ENCODE measurements around the gene ACR. TPM values are rescaled to one million over a fixed set of nuclear protein-coding genes. Genes with fewer than 3 reads are reported as not detected.
A peak's percentile ranks its signal among the peaks of the same experiment; 100 is the strongest.
"Not testable (repeated sequence)": the region's sequence is repeated elsewhere in the genome, so short reads cannot be mapped to it uniquely, and the experiment has no call there.

The ACR gene
- total and polyA plus RNA-seq, 2 of the 4 experiments (the other 2 are of a cell fraction): not detected

GRCh38 chr22:50775132-50775531, 37.1 kb downstream of the ACR start:
- H3K9me3 ChIP-seq (ENCODE audit: control insufficient read depth, insufficient read depth, low read length); H4K5ac ChIP-seq (ENCODE audit: low read depth, low read length); POLR2A ChIA-PET (ENCODE audit: unreplicated experiment); H4K91ac ChIP-seq (ENCODE audit: insufficient read depth, low read depth, low read length); H3K18ac ChIP-seq (ENCODE audit: low read depth, low read length); H3K27ac ChIP-seq (ENCODE audit: insufficient read depth, low read length); H2BK5ac ChIP-seq (ENCODE audit: low read depth, low read length, poor library complexity, severe bottlenecking); H3K23ac ChIP-seq (ENCODE audit: low read depth, low read length); H3K4me3 ChIP-seq (ENCODE audit: insufficient read depth, low read depth, low read length); H3K9ac ChIP-seq (ENCODE audit: low read depth, low read length); H2AK5ac ChIP-seq (ENCODE audit: low read depth, low read length); H3K27me3 ChIP-seq (ENCODE audit: control insufficient read depth, insufficient read depth, low read length); H3K4ac ChIP-seq (ENCODE audit: low read depth, low read length); H2AK9ac ChIP-seq (replicated peaks; ENCODE audit: low read depth, low read length, poor library complexity); dilution Hi-C loops (cut with HindIII; ENCODE audit: low sequenced_read_pairs, unreplicated experiment); H3K14ac ChIP-seq (replicated peaks; ENCODE audit: low read depth, low read length); H2BK120ac ChIP-seq (ENCODE audit: low read depth, low read length); H3K4me1 ChIP-seq (ENCODE audit: control insufficient read depth, insufficient read depth, low read length); in situ Hi-C loops (cut with MboI; ENCODE audit: low sequenced_read_pairs); H3K4me2 ChIP-seq (ENCODE audit: low read depth, low read length); BruUV-seq (replicated peaks); H3K56ac ChIP-seq (ENCODE audit: extremely low read depth, insufficient read depth, low read length); H4K20me1 ChIP-seq (ENCODE audit: insufficient read depth, low read length); H4K8ac ChIP-seq (ENCODE audit: low read depth in 2 of 2, low read length in 2 of 2); H3K9me1 ChIP-seq (ENCODE audit: insufficient read depth, low read length); H3K79me1 ChIP-seq (ENCODE audit: low read depth in 1 of 2, low read length in 2 of 2); H2BK20ac ChIP-seq (ENCODE audit: low read depth, low read length); H2BK15ac ChIP-seq (ENCODE audit: low read depth, low read length); H2AFZ ChIP-seq (replicated peaks; ENCODE audit: low read length, poor library complexity); H3K36me3 ChIP-seq (ENCODE audit: control insufficient read depth, insufficient read depth, low read length); intact Hi-C loops (cut with micrococcal nuclease): not testable (repeated sequence)
- ATAC-seq (ENCODE audit: low read depth) (peak; percentile 88), DNase-seq (peak; percentile 27)
- peak; percentile 45 for TF ChIP-seq SMC3 (IDR thresholded peaks at IDR 0.05; ENCODE audit: low read depth, low read length)
- TF ChIP-seq, protein P1, sequence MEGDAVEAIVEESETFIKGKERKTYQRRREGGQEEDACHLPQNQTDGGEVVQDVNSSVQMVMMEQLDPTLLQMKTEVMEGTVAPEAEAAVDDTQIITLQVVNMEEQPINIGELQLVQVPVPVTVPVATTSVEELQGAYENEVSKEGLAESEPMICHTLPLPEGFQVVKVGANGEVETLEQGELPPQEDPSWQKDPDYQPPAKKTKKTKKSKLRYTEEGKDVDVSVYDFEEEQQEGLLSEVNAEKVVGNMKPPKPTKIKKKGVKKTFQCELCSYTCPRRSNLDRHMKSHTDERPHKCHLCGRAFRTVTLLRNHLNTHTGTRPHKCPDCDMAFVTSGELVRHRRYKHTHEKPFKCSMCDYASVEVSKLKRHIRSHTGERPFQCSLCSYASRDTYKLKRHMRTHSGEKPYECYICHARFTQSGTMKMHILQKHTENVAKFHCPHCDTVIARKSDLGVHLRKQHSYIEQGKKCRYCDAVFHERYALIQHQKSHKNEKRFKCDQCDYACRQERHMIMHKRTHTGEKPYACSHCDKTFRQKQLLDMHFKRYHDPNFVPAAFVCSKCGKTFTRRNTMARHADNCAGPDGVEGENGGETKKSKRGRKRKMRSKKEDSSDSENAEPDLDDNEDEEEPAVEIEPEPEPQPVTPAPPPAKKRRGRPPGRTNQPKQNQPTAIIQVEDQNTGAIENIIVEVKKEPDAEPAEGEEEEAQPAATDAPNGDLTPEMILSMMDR (conservative IDR thresholded peaks at IDR 0.05; ENCODE audit: low read depth, low read length): peak; percentile 50
- TF ChIP-seq RAD21 (IDR thresholded peaks at IDR 0.05; ENCODE audit: low read length): peak; percentile 38
- WGBS, 2 experiments (ENCODE audit: extremely low coverage in 2 of 2, insufficient read length in 1 of 2): 20% methylated on average over 1 of the region's 12 CpGs; no CpG with 5 or more reads in 1 of the 2 experiments
- CTCF ChIA-PET: interaction anchor here (0.7 kb wide), 1 partner anchor 51 kb away, joined by 3 read pairs; no protein-coding TSS in a partner anchor

- WGBS, 2 experiments (ENCODE audit: extremely low coverage in 2 of 2, insufficient read length in 1 of 2): no CpG with 5 or more reads among the region's 5 CpGs
- H3K27me3 ChIP-seq (ENCODE audit: control insufficient read depth, insufficient read depth, low read length); H4K8ac ChIP-seq (ENCODE audit: low read depth in 2 of 2, low read length in 2 of 2); dilution Hi-C loops (cut with HindIII; ENCODE audit: low sequenced_read_pairs, unreplicated experiment); H3K4me3 ChIP-seq (ENCODE audit: insufficient read depth, low read depth, low read length); H4K5ac ChIP-seq (ENCODE audit: low read depth, low read length); H3K9me1 ChIP-seq (ENCODE audit: insufficient read depth, low read length); H3K27ac ChIP-seq (ENCODE audit: insufficient read depth, low read length); H2AK9ac ChIP-seq (replicated peaks; ENCODE audit: low read depth, low read length, poor library complexity); H2BK5ac ChIP-seq (ENCODE audit: low read depth, low read length, poor library complexity, severe bottlenecking); H3K14ac ChIP-seq (replicated peaks; ENCODE audit: low read depth, low read length); H2BK20ac ChIP-seq (ENCODE audit: low read depth, low read length); ATAC-seq (ENCODE audit: low read depth); intact Hi-C loops (cut with micrococcal nuclease); BruUV-seq (replicated peaks); H3K9ac ChIP-seq (ENCODE audit: low read depth, low read length); H3K4me2 ChIP-seq (ENCODE audit: low read depth, low read length); in situ Hi-C loops (cut with MboI; ENCODE audit: low sequenced_read_pairs); H2AK5ac ChIP-seq (ENCODE audit: low read depth, low read length); H3K18ac ChIP-seq (ENCODE audit: low read depth, low read length); POLR2A ChIA-PET (ENCODE audit: unreplicated experiment); H3K23ac ChIP-seq (ENCODE audit: low read depth, low read length); H3K79me1 ChIP-seq (ENCODE audit: low read depth in 1 of 2, low read length in 2 of 2); H4K20me1 ChIP-seq (ENCODE audit: insufficient read depth, low read length); H2AFZ ChIP-seq (replicated peaks; ENCODE audit: low read length, poor library complexity); H3K36me3 ChIP-seq (ENCODE audit: control insufficient read depth, insufficient read depth, low read length); DNase-seq; H3K4ac ChIP-seq (ENCODE audit: low read depth, low read length); H3K9me3 ChIP-seq (ENCODE audit: control insufficient read depth, insufficient read depth, low read length); H2BK120ac ChIP-seq (ENCODE audit: low read depth, low read length); H3K56ac ChIP-seq (ENCODE audit: extremely low read depth, insufficient read depth, low read length); H3K4me1 ChIP-seq (ENCODE audit: control insufficient read depth, insufficient read depth, low read length); CTCF ChIA-PET; H4K91ac ChIP-seq (ENCODE audit: insufficient read depth, low read depth, low read length); H2BK15ac ChIP-seq (ENCODE audit: low read depth, low read length): not testable (repeated sequence)
Measured at GRCh38 chr22:50777631-50778030, 39.6 kb downstream of the ACR start.

All from IMR-90 (cell line).